ENCODE results near the gene TECPR1. TPM values are rescaled to one million over a fixed set of nuclear protein-coding genes. Genes with fewer than 3 reads are reported as not detected.

TECPR1 gene
- total and polyA plus RNA-seq, 2 of the 8 experiments (the other 6 are each of a cell fraction or from before 2014, with no cell fraction given) = 1.3 to 11.1 TPM

DNA sequence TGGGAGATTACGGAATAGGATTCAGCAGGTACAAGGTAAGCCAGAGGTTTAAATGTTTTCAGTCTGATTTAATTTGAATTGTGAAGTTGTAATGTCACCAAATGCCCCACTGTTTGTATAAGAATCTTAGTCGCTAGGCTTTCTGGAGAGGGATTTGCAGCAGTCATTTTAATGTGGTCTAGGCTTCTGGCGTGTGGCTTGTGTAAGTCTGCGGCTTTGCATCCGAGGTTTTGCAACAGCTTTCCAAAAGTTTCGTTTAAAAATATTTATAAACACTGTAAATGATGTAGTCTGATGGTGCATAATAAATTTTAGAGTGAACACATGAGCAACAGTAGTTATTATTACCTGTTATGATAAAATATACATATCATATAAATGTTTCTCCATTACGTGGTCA is 66.9 kb downstream of the TECPR1 start (continued):
- TF ChIP-seq, protein P1, sequence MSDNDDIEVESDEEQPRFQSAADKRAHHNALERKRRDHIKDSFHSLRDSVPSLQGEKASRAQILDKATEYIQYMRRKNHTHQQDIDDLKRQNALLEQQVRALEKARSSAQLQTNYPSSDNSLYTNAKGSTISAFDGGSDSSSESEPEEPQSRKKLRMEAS (IDR thresholded peaks at IDR 0.05) = no peak
- TF ChIP-seq SAP30 (IDR thresholded peaks at IDR 0.05; ENCODE audit: insufficient read depth, insufficient replicate concordance, low read length) (no peak), RBBP5 (IDR thresholded peaks at IDR 0.05; ENCODE audit: borderline replicate concordance, low read depth, low read length) (no peak), CBX5 (IDR thresholded peaks at IDR 0.05; ENCODE audit: low read depth, low read length) (no peak)
- TF ChIP-seq, protein P2, sequence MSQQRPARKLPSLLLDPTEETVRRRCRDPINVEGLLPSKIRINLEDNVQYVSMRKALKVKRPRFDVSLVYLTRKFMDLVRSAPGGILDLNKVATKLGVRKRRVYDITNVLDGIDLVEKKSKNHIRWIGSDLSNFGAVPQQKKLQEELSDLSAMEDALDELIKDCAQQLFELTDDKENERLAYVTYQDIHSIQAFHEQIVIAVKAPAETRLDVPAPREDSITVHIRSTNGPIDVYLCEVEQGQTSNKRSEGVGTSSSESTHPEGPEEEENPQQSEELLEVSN (IDR thresholded peaks at IDR 0.05) = no peak
